Measurements from ENCODE around the gene TMEM258.

- peak; percentile 58 to 75 for TF ChIP-seq CTCF (IDR thresholded peaks at IDR 0.05; ENCODE audit: extremely low read depth in 1 of 2, insufficient read depth in 1 of 2, low read depth in 1 of 2, low read length in 2 of 2)
- peak; percentile 10 for TF ChIP-seq MAX (IDR thresholded peaks at IDR 0.05; ENCODE audit: insufficient read depth, insufficient read length)
- no peak for TF ChIP-seq POLR2A (IDR thresholded peaks at IDR 0.05; ENCODE audit: low read depth, low read length)
- no peak for TF ChIP-seq GATA2 (IDR thresholded peaks at IDR 0.05; ENCODE audit: insufficient read depth, insufficient read length, low read depth, low read length)
These were observed 5.0 kb upstream of the TMEM258 start for GRCh38 chr11:61797263-61797944.
